ENCODE measurements around the gene CATSPERZ. TPM values are rescaled to one million over a fixed set of nuclear protein-coding genes. Genes with fewer than 3 reads are reported as not detected.
A peak's percentile ranks its signal among the peaks of the same experiment; 100 is the strongest.

Gene CATSPERZ
- total and polyA plus RNA-seq, 9 of the 15 experiments (the other 6 are each of a cell fraction or from before 2014, with no cell fraction given): 0.86 to 8.5 (median 3.5) TPM

DNA sequence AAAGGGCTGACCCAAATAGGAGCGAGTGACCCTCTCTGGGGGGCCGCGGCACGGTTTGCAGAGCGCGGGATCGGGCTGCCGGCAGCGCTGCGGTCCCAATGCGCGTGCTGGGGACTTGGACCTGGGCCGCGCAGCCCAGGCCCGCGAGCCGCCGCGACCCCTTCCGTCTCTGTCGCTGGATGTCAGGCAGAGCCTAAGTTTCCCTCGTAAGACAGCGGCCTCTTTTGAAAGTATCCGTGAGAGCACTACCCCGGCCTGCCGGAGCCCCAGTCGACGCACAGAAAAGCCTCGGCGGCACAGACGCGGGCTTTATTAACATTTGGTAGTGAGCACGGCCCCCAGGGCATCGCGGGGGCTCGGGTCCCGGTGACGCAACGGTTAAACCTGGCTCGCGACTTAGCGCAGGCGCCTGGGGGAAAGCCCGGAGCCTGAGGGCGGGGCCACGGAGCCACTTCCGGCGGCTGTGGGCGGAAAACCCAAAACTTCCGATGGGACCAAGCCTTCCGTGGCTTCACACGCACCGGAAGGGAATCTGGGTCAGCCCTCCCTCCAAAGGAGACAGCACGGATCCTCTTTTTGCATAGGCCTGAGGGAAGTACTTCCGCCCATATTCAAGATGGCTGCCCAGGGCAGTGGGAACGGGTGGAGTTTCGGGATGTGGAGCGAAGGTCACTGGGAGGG lies 30.5 kb upstream of the CATSPERZ start (continued):
- TF ChIP-seq, protein P1, sequence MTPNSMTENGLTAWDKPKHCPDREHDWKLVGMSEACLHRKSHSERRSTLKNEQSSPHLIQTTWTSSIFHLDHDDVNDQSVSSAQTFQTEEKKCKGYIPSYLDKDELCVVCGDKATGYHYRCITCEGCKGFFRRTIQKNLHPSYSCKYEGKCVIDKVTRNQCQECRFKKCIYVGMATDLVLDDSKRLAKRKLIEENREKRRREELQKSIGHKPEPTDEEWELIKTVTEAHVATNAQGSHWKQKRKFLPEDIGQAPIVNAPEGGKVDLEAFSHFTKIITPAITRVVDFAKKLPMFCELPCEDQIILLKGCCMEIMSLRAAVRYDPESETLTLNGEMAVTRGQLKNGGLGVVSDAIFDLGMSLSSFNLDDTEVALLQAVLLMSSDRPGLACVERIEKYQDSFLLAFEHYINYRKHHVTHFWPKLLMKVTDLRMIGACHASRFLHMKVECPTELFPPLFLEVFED (CRISPR knock-in tag; conservative IDR thresholded peaks at IDR 0.05): 0 out of 2 replicates have a peak, but pooled peaks have one; percentile 12
- TF ChIP-seq GABPB1 (CRISPR knock-in tag; IDR thresholded peaks at IDR 0.05) (peak; percentile 99), ARNT (IDR thresholded peaks at IDR 0.05) (no peak), HOXB6 (CRISPR knock-in tag; IDR thresholded peaks at IDR 0.05; ENCODE audit: borderline replicate concordance) (no peak), DIDO1 (tag; IDR thresholded peaks at IDR 0.05; ENCODE audit: low read depth) (0 out of 2 replicates have a peak, but pooled peaks have one; percentile 65), PCBP2 (IDR thresholded peaks at IDR 0.05; ENCODE audit: low read depth, low read length, poor library complexity, severe bottlenecking) (no peak), ZNF77 (CRISPR knock-in tag; IDR thresholded peaks at IDR 0.05) (peak; percentile 10; the same call in 1 of the 2 replicates), STAT5A (IDR thresholded peaks at IDR 0.05; ENCODE audit: borderline replicate concordance, low read length) (no peak; the same call in 1 of the 2 replicates), ZFPM2 (CRISPR knock-in tag; IDR thresholded peaks at IDR 0.05) (0 out of 2 replicates have a peak, but pooled peaks have one; percentile 77), POLR2H (tag; IDR thresholded peaks at IDR 0.05; ENCODE audit: low read depth) (peak; percentile 86), RB1 (IDR thresholded peaks at IDR 0.05; ENCODE audit: low read depth) (peak; percentile 53; the same call in 1 of the 2 replicates), ZC3H8 (IDR thresholded peaks at IDR 0.05) (no peak), MEF2A (IDR thresholded peaks at IDR 0.05; ENCODE audit: control insufficient read depth, low read depth, low read length) (no peak; the same call in 1 of the 2 replicates), ZNF586 (CRISPR knock-in tag; conservative IDR thresholded peaks at IDR 0.05) (no peak), ZC3H11A (IDR thresholded peaks at IDR 0.05; ENCODE audit: low read depth, low read length) (peak; percentile 15; the same call in 1 of the 2 replicates)
- TF ChIP-seq, protein P2, sequence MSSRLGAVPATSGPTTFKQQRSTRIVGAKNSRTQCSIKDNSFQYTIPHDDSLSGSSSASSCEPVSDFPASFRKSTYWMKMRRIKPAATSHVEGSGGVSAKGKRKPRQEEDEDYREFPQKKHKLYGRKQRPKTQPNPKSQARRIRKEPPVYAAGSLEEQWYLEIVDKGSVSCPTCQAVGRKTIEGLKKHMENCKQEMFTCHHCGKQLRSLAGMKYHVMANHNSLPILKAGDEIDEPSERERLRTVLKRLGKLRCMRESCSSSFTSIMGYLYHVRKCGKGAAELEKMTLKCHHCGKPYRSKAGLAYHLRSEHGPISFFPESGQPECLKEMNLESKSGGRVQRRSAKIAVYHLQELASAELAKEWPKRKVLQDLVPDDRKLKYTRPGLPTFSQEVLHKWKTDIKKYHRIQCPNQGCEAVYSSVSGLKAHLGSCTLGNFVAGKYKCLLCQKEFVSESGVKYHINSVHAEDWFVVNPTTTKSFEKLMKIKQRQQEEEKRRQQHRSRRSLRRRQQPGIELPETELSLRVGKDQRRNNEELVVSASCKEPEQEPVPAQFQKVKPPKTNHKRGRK (tag; IDR thresholded peaks at IDR 0.05): no peak
- TF ChIP-seq, protein P3, sequence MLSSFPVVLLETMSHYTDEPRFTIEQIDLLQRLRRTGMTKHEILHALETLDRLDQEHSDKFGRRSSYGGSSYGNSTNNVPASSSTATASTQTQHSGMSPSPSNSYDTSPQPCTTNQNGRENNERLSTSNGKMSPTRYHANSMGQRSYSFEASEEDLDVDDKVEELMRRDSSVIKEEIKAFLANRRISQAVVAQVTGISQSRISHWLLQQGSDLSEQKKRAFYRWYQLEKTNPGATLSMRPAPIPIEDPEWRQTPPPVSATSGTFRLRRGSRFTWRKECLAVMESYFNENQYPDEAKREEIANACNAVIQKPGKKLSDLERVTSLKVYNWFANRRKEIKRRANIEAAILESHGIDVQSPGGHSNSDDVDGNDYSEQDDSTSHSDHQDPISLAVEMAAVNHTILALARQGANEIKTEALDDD (IDR thresholded peaks at IDR 0.05): 0 out of 2 replicates have a peak, but pooled peaks have one; percentile 11
- TF ChIP-seq, protein P4, sequence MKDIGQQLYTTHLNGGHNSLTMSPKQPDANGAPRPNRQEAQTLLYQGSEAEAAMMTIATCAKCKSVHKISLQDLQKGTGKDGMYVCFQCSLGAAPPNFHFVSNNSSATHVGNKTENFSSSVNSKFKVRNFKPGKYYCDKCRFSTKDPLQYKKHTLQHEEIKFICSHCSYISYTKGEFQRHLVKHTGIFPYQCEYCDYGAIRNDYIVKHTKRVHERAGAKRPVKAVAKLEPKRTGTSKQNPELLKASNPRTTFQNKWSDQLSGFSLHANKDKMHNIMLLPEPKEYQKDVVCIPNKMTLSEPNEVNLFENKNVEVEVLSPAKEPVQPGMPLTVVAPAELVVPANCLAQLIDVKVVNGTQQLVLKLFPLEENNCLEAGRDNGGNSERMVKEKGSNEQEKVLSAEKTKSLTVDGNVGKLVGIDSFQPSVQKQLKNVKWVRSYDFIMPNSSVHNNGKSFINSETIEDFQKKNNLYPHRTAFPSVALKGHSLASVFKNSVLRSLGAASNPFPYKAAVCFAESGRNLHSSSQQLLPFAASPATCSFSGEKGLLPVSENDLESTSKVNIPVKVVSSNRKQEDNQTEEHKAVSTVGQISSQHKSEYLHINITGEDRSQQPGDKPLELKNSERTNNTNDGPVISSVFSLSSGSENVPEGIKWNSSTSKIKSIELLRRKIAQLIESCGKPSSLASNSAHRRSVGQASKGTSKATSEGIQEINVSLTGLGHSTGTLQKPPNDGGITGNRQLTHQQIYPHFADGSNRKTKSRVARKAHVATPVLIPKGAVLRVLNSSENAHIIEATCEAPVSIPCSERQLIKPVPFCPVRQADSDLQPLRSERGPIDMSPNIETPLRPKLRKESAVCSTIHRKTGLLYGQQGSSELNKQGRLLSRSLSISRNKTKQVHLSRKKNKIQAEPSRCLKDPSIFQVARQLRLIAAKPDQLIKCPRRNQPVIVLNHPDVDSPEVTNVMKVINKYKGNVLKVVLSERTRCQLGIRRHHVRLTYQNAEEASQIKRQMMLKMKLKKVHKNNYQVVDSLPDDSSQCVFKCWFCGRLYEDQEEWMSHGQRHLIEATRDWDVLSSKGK (CRISPR knock-in tag; IDR thresholded peaks at IDR 0.05): no peak
- TF ChIP-seq, protein P5, sequence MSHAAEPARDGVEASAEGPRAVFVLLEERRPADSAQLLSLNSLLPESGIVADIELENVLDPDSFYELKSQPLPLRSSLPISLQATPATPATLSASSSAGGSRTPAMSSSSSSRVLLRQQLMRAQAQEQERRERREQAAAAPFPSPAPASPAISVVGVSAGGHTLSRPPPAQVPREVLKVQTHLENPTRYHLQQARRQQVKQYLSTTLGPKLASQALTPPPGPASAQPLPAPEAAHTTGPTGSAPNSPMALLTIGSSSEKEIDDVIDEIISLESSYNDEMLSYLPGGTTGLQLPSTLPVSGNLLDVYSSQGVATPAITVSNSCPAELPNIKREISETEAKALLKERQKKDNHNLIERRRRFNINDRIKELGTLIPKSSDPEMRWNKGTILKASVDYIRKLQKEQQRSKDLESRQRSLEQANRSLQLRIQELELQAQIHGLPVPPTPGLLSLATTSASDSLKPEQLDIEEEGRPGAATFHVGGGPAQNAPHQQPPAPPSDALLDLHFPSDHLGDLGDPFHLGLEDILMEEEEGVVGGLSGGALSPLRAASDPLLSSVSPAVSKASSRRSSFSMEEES (CRISPR knock-in tag; IDR thresholded peaks at IDR 0.05): peak; percentile 35; the same call in 1 of the 2 replicates
